RWPE1 (cell line): Measurements from ENCODE around the gene CD19.

ENCODE experiments used
- CTCF ChIA-PET: fragments of 350-600 bp; sonication (Branson Sonifier 250); formaldehyde crosslinking; extraction: SDS; loops from one replicate; lab custom pipeline; 2021; lab: Yijun Ruan, JAX
- POLR2A ChIA-PET: fragments of 400-600 bp; formaldehyde crosslinking; extraction: SDS; loops from one replicate; lab custom pipeline; 2020; ENCODE audit warnings: antibody characterized with exemption; ENCODE audit not compliant: low non-redundant PET; lab: Yijun Ruan, JAX
- DNase-seq: peaks from one replicate; pipeline ENCODE4 v3.0.0; 2012; ENCODE audit warnings: low spot score
- H3K27ac ChIP-seq: fragments of 450-650 bp; 2 replicates; pipeline ENCODE4 v1.5.1; 2017
- CTCF ChIP-seq: fragments of 450-650 bp; conservative IDR thresholded peaks from 2 replicates; pipeline ENCODE4 v1.5.1; 2017; ENCODE audit warnings: low read depth, mild to moderate bottlenecking

The CD19 gene

GRCh38 chr16:28987170-28987853 is 55.5 kb downstream of the CD19 start:
- TF ChIP-seq CTCF: no peak
- CTCF ChIA-PET: interaction anchor here (0.6 to 0.7 kb wide), 2 partner anchors 29 to 709 kb away, joined by 3 to 4 read pairs; no protein-coding TSS in a partner anchor
- no peak overlapping the region for H3K27ac ChIP-seq
- DNase-seq: no peak
- POLR2A ChIA-PET: no interaction called here
